PC-9 (cell line): ENCODE measurements around the gene TGFBR2. TPM values are rescaled to one million over a fixed set of nuclear protein-coding genes. Genes with fewer than 3 reads are reported as not detected.

Source experiments
- BruUV-seq: library from RNA; stranded (reverse); fragments of 400-500 nt; replicated peaks from 2 replicates; lab custom pipeline; 2021; lab: Mats Ljungman, UMichigan
- CTCF ChIA-PET: fragments of 300-600 bp; sonication (Branson Sonifier 250); formaldehyde crosslinking; loops from one replicate; lab custom pipeline; 2022; ENCODE audit warnings: antibody characterized with exemption; lab: Charles Lee
- POLR2A ChIA-PET: fragments of 300-600 bp; sonication (Branson Sonifier 250); formaldehyde crosslinking; loops from one replicate; lab custom pipeline; 2022; ENCODE audit warnings: antibody characterized with exemption; ENCODE audit not compliant: unreplicated experiment; lab: Charles Lee
- DNase-seq, 2 experiments: peaks; one replicate each; pipeline versions ENCODE4 v3.0.0 to v3.0.0-alpha.2; 2015 to 2022; ENCODE audit warnings: mixed read lengths in 1 of 2
- H2AFZ ChIP-seq: fragments of 200-600 bp; sonication (generic); 2 replicates; pipeline ENCODE4 v1.8.1; 2017; ENCODE audit warnings: antibody characterized with exemption
- H3F3A ChIP-seq: fragments of 200-600 bp; sonication (generic); 2 replicates; pipeline ENCODE4 v1.8.1; 2017; ENCODE audit warnings: antibody characterized with exemption, mild to moderate bottlenecking, low read depth; ENCODE audit not compliant: insufficient read depth
- H3K27ac ChIP-seq: fragments of 200-600 bp; sonication (generic); 2 replicates; pipeline ENCODE4 v1.6.1; 2016; ENCODE audit warnings: mixed run types
- H3K27me3 ChIP-seq: fragments of 200-600 bp; sonication (generic); 2 replicates; pipeline ENCODE4 v1.6.1; 2016; ENCODE audit warnings: low read depth, mixed run types; ENCODE audit not compliant: insufficient read depth
- H3K36me3 ChIP-seq: fragments of 200-600 bp; sonication (generic); 2 replicates; pipeline ENCODE4 v1.6.1; 2016; ENCODE audit warnings: low read depth, mixed run types
- H3K4me1 ChIP-seq: fragments of 200-600 bp; sonication (generic); replicated peaks from 2 replicates; pipeline ENCODE4 v1.6.1; 2016; ENCODE audit warnings: mixed run types; ENCODE audit not compliant: insufficient read depth
- H3K4me2 ChIP-seq: fragments of 200-600 bp; sonication (generic); 2 replicates; pipeline ENCODE4 v1.6.1; 2017; ENCODE audit warnings: mixed run types
- H3K4me3 ChIP-seq: fragments of 200-600 bp; sonication (generic); 2 replicates; pipeline ENCODE4 v1.6.1; 2016; ENCODE audit warnings: mixed run types
- H3K79me2 ChIP-seq: fragments of 200-600 bp; sonication (generic); 2 replicates; pipeline ENCODE4 v1.6.1; 2017; ENCODE audit warnings: low read depth, mixed run types
- H3K9me2 ChIP-seq: fragments of 200-600 bp; sonication (generic); 2 replicates; pipeline ENCODE4 v1.8.1; 2017; ENCODE audit warnings: mild to moderate bottlenecking; ENCODE audit not compliant: insufficient read depth
- H3K9me3 ChIP-seq: fragments of 200-600 bp; sonication (generic); 2 replicates; pipeline ENCODE4 v1.8.1; 2016; ENCODE audit warnings: low read depth; ENCODE audit not compliant: insufficient read depth
- H4K20me1 ChIP-seq: fragments of 200-600 bp; sonication (generic); 2 replicates; pipeline ENCODE4 v1.8.1; 2017; ENCODE audit not compliant: insufficient read depth
- EZH2 ChIP-seq: fragments of 200-600 bp; sonication (generic); IDR thresholded peaks from 2 replicates; pipeline ENCODE4 v1.8.0; 2017; ENCODE audit warnings: antibody characterized with exemption, low read depth
- intact Hi-C: fragments of 100-400 bp; cut with micrococcal nuclease; formaldehyde crosslinking; loops from one replicate; pipeline ENCODE4 v1.10.0; 2022; ENCODE audit not compliant: unreplicated experiment
- total RNA-seq: library from RNA; stranded (reverse); gene quantifications from 2 replicates; pipeline ENCODE4 v1.2.3, GENCODE V29; 2021
- TF ChIP-seq, protein P1 (sequence below): fragments of 200-600 bp; sonication (generic); conservative IDR thresholded peaks from 2 replicates; pipeline ENCODE4 v1.6.1; 2017; ENCODE audit warnings: mixed run types, antibody characterized with exemption, mild to moderate bottlenecking, moderate library complexity

TGFBR2 gene
- total RNA-seq, 1 experiment from 2014 or later, result 33.6 TPM

DNA sequence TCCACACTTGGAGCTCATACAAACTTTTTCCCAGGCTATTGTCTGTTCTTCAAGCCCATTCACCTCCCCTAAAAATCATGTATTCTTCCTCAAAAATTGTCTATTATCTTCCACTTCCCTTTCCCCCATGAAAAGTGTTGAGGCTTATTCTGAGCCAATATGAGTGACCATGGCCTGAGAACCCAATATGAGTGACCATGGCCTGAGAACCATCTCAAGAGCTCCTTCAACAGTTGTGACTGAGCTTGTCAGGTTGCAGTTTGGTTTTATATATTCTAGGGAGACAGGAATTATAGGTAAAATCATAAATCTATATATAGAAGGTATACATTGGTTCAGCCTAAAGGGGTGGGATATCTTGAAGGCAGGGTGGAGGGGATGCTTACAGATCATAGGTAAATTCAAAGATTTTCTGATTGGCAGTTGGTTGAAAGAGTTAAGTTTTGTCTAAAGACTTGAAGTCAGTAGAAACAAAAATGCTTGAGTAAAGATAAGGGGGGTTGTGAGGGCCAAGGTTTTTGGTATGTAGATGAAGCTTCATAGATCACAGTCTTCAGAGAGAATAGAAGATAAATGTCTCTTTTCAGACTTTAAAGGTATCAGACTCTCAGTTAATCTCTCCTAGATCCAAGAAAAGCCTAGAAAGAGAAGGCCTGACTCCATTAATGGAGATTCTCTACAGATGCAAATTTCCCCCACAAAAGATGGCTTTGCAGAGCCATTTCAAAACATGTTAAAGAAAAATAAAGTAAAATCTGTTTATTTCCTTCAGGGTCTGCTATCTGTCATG lies 95.8 kb downstream of the TGFBR2 start:
- POLR2A ChIA-PET, result no interaction called here

DNA sequence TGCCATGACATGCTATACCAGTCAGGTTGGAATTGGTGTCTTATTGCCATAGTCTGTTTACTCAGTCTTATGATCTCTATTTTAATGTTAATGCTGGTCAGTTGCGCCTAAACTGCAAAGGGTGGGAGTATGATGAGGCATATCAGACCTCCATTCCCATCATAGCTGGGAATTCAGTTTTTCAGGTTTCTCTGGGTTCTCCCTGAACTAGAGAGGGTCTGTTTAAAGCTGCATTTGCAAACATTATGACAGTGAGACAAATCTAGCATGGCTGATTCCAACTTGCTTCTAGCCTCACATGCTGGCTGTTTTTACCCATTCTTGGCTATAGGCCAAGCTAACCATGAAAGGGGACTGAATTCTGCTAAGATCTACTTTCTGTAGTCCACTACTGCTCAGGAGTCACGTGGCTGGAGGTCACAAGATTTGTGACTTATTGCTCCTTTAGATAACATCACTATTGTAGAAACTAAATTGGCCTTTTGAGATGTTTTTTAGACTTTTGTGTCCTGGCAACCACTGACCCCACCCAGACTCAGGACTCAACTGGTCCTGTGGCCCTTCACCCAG lies 96.5 kb downstream of the TGFBR2 start:
- no peak for DNase-seq
- Histone ChIP-seq H4K20me1 (no peaks in the 10 kb centered on the region), H3K79me2 (no peaks in the 10 kb centered on the region), H3K9me2 (no peaks in the 10 kb centered on the region), H2AFZ (no peak overlapping the region), H3F3A (no peaks in the 10 kb centered on the region), H3K9me3 (no peaks in the 10 kb centered on the region), H3K4me2 (no peak overlapping the region), H3K4me1 (no peaks in the 10 kb centered on the region), H3K27me3 (no peaks in the 10 kb centered on the region), H3K4me3 (no peak overlapping the region), H3K27ac (no peak overlapping the region), H3K36me3 (no peaks in the 10 kb centered on the region)
- no TSS peak for BruUV-seq
- intact Hi-C loops, result no loop called here
- ChIA-PET POLR2A (no interaction called here), CTCF (no interaction called here)
- TF ChIP-seq, protein P1, sequence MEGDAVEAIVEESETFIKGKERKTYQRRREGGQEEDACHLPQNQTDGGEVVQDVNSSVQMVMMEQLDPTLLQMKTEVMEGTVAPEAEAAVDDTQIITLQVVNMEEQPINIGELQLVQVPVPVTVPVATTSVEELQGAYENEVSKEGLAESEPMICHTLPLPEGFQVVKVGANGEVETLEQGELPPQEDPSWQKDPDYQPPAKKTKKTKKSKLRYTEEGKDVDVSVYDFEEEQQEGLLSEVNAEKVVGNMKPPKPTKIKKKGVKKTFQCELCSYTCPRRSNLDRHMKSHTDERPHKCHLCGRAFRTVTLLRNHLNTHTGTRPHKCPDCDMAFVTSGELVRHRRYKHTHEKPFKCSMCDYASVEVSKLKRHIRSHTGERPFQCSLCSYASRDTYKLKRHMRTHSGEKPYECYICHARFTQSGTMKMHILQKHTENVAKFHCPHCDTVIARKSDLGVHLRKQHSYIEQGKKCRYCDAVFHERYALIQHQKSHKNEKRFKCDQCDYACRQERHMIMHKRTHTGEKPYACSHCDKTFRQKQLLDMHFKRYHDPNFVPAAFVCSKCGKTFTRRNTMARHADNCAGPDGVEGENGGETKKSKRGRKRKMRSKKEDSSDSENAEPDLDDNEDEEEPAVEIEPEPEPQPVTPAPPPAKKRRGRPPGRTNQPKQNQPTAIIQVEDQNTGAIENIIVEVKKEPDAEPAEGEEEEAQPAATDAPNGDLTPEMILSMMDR, result no peak
- TF ChIP-seq EZH2, result no peak

More for the DNA sequence above, 95.8 kb downstream of the TGFBR2 start:
- BruUV-seq, result no TSS peak
- no peaks in the 10 kb centered on the region for H3K4me1 ChIP-seq
- CTCF ChIA-PET, result no interaction called here
- H3F3A ChIP-seq, result no peaks in the 10 kb centered on the region
- no peaks in the 10 kb centered on the region for H3K9me3 ChIP-seq
- H3K4me2 ChIP-seq, result no peak overlapping the region
- intact Hi-C loops, result no loop called here
- H3K27me3 ChIP-seq, result no peaks in the 10 kb centered on the region
- H3K27ac ChIP-seq, result no peak overlapping the region
- H3K9me2 ChIP-seq, result no peaks in the 10 kb centered on the region
- H2AFZ ChIP-seq, result no peak overlapping the region
- H3K36me3 ChIP-seq, result no peaks in the 10 kb centered on the region
- TF ChIP-seq, protein P1, result no peak
- no peak for TF ChIP-seq EZH2
- H3K79me2 ChIP-seq, result no peaks in the 10 kb centered on the region
- H4K20me1 ChIP-seq, result no peaks in the 10 kb centered on the region
- DNase-seq, result no peak
- no peak overlapping the region for H3K4me3 ChIP-seq

DNA sequence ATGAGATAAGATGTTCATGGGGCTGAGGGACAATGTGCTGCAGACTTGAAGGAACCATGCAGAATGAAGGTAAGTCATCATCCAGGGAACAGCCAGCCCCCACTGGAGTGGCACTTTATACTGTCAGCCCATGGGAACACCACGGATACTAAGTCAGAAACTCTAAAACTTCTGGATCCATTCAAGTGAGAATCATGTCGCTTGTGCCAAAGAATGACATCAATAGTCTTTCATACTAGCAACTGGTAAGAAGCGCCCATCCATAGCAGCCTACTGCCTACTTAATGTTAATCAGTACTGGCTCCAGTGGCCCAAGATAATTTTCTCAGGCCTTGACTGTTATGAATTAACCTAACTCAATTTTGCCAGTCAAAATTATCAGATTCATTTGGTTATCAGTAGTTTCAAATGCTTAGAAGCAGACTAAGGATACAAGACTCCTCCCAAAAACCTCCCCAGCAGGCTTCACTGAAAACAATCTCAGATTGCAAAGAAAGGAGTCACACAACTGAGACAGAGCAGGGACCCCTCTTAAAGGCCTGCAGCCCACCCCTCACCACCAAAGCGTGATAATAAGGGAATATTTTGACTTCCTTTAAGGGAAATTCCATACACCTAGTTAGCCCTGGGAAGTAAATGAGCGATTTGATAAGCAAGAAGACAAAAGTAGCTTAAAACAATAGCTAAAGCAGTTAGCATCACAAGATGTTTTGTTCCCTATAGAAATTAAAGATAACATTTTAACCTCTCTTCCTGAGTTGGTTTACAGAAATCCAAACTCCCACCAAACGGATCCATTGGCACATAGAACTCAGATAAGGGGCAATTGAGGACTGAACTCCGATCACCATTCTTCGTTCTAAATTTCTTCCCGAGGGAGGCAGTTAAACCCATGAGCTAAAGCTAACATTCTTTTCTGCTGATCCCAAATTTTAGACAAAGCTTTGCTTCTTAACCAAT lies 98.8 kb downstream of the TGFBR2 start:
- Histone ChIP-seq H3K27me3 (no peaks in the 10 kb centered on the region), H4K20me1 (no peaks in the 10 kb centered on the region), H3K4me1 (no peaks in the 10 kb centered on the region), H3K9me2 (no peaks in the 10 kb centered on the region), H3K4me3 (no peak overlapping the region), H3K36me3 (no peaks in the 10 kb centered on the region), H3K27ac (no peak overlapping the region), H3K9me3 (no peaks in the 10 kb centered on the region), H3F3A (no peaks in the 10 kb centered on the region), H2AFZ (no peak overlapping the region), H3K4me2 (no peak overlapping the region), H3K79me2 (no peaks in the 10 kb centered on the region)
- POLR2A ChIA-PET, result no interaction called here
- CTCF ChIA-PET, result no interaction called here
- intact Hi-C loops, result no loop called here
- BruUV-seq, result no TSS peak
- DNase-seq, result no peak
- no peak for TF ChIP-seq EZH2
- TF ChIP-seq, protein P1, result no peak
